Left lung (tissue), 10 donors: Measurements from ENCODE around the gene RAB3B. TPM values are rescaled to one million over a fixed set of nuclear protein-coding genes. Genes with fewer than 3 reads are reported as not detected.

Experiments used
- ATAC-seq: fragments of 200-7000 bp; cut with Tn5 transposase; one replicate; pipeline ENCODE4 v1.9.1; 2020; ENCODE audit warnings: moderate library complexity
- DNase-seq, 4 donors: peaks; one replicate each; pipeline ENCODE4 v3.0.0-alpha.2; 2013 to 2020
- H3K27ac ChIP-seq, 2 donors: fragments of 200-600 bp; sonication (generic) in 1 of 2; one replicate each; pipeline versions ENCODE4 v1.5.0 to v1.8.0; 2020 to 2021
- H3K27me3 ChIP-seq, 2 donors: fragments of 200-600 bp; sonication (generic) in 1 of 2; one replicate each; pipeline versions ENCODE4 v1.5.0 to v1.8.0; 2020 to 2021
- H3K36me3 ChIP-seq, 2 donors: fragments of 200-600 bp; sonication (generic) in 1 of 2; one replicate each; pipeline versions ENCODE4 v1.5.0 to v1.8.0; 2020 to 2021
- H3K4me1 ChIP-seq, 2 donors: fragments of 200-600 bp; one replicate each; pipeline ENCODE4 v1.8.0; 2021
- H3K4me3 ChIP-seq, 2 donors: fragments of 200-600 bp; sonication (generic) in 1 of 2; one replicate each; pipeline versions ENCODE4 v1.5.0 to v1.8.0; 2020 to 2021; ENCODE audit warnings: mild to moderate bottlenecking in 1 of 2
- H3K9me3 ChIP-seq, 2 donors: fragments of 200-600 bp; sonication (generic) in 1 of 2; one replicate each; pipeline versions ENCODE4 v1.5.0 to v1.8.0; 2020 to 2021
- CTCF ChIP-seq, 2 donors: fragments of 200-600 bp; sonication (generic) in 1 of 2; IDR thresholded peaks; one replicate each; pipeline versions ENCODE4 v1.5.0 to v1.8.0; 2021; ENCODE audit warnings: antibody characterized with exemption in 2 of 2
- intact Hi-C, 2 donors: fragments of 100-400 bp; cut with DNase I; formaldehyde crosslinking; loops; one replicate each; pipeline versions ENCODE4 v1.11.2 to v1.14.2; 2022
- polyA plus RNA-seq, 6 donors: library from polyadenylated mRNA; unstranded; fragments of 120-200 nt; gene quantifications; one replicate each; pipeline ENCODE4 v1.2.1, GENCODE V29; 2013; ENCODE audit not compliant: insufficient read length in 6 of 6
- total RNA-seq, 2 donors: library from RNA; stranded (reverse); fragmentation: NEBNext Ultra II Directional; extraction: Animal tissue kit (Norgen Biotek cat#: 25700); gene quantifications; one replicate each; pipeline ENCODE4 v1.2.1, GENCODE V29; 2021
- donor health status: DM: no; HTN: yes; CAD: no.
- donor health status: DM: no; HTN: no; CAD: no.

RAB3B gene
- total and polyA plus RNA-seq, 8 donors = 0.05 to 0.63 (median 0.39) TPM

DNA sequence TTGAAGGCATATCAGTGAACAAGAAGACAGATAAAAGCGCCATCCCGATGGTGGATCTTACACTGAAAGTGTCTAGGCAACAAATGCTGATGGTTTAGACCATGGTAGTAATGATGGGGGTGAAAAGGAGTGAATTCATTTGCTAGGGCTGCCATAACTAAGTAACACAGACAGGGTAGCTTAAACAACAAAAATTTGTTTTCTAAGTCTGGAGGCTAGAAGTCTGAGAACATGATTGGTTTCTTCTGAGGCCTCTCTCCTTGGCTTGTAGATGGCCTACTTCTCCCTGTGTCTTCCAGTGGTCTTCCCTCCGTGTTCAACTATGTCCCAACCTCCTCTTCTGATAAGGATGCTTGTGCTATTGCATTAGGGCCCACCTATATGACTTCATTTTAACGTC lies 13.4 kb upstream of the RAB3B start:
- Histone ChIP-seq H3K27me3 (peaks cover 0 to 50% of the 10 kb centered on the region in 2 donors), H3K36me3 (no peaks in the 10 kb centered on the region), H3K27ac (no peak overlapping the region), H3K4me3 (no peak overlapping the region), H3K9me3 (no peaks in the 10 kb centered on the region), H3K4me1 (no peaks in the 10 kb centered on the region)
- intact Hi-C loops = loop anchor here in 1 of 2 donors (5.0 kb wide), 1 partner anchor 107 kb away; no protein-coding TSS in a partner anchor
- DNase-seq = no peak
- ATAC-seq = no peak
- no peak for TF ChIP-seq CTCF (IDR thresholded peaks at IDR 0.05)

DNA sequence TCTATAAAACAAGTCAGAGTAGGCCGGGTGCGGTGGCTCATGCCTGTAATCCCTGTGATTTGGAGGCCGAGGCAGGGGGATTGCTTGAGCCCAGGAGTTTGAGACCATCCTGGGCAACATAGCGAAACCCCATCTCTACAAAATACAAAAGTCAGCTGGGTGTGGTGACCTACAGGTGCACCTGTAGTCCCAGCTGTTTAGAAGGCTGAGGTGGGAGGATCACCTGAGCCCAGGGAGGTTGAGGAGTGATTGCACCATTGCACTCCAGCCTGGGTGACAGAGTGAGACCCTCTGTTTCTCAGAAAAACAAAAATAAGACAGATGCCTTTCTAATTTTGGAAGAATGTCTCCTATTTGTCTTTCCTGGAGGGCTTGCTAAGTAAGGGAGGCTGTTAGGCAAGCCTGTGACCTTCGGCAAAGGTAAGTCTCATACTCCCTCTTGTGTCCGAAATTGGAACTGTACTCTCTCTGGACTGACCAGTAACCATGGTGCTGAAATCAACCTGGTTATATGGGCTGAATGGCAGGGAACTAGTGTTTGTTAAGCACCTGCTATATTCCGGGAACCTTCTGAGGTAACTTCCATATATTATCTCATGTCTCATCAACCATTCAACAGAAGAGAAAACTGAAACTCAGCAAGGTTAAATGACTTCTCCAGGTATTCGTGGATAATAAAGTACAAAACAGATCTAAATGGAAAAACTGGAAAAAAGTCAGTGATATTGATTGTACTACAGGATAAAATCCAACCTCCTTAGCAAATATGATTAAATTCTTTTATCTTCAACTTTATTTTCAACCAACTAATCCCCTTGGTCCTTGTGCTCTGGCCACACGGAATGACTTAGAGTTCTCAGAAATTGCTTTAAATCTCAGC lies 11.8 kb upstream of the RAB3B start:
- TF ChIP-seq CTCF (IDR thresholded peaks at IDR 0.05) = peak; percentile 89 to 95
- intact Hi-C loops = loop anchor here in 1 of 2 donors (5.0 kb wide), 1 partner anchor 105 kb away; no protein-coding TSS in a partner anchor
- peak; percentile 99 for ATAC-seq

DNA sequence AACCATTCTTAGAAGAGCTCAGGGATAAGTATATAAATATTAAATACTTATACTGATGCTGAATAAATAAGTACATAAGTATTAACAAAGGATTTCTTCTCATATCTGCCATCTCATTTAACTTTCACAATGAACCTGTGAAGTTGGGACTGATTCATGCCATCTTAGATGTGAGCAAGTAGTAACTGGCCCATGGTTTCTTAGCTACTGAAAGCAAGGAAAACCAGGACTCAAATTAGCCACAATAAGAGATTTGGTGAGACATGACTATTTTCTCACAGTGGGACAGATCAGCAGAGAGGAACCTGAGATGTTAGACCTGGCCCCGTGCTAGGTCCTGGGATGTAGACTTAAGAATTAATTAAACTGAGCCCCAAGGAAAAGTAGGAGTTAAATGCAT lies 8.2 kb upstream of the RAB3B start:
- intact Hi-C loops = no loop called here

More for the DNA sequence above, 11.8 kb upstream of the RAB3B start:
- Histone ChIP-seq H3K36me3 (no peaks in the 10 kb centered on the region), H3K4me1 (no peaks in the 10 kb centered on the region), H3K9me3 (no peaks in the 10 kb centered on the region), H3K27ac (no peak overlapping the region), H3K4me3 (no peak overlapping the region), H3K27me3 (peaks cover 0 to 45% of the 10 kb centered on the region in 2 donors)
- DNase-seq = peak in 2 of 4 donors; percentile 68 to 83

DNA sequence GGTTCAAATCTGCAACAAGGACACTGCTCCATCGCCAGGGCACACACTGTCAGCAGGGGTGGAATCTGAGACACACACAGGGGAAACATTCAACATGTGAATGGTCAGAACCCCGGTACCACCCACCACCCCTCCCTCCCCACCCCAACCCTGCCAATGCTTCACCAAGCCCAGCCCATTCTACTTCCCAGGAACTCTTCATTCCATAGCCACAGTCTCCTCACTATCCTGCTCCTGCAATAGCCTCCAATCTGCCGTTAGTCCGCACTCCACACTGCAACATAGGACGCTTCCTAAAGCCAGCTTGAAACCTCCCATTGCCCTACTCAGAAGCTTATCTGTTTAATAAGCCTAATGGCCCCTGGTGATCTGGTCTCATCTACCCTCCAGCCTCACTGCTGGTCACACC lies 7.5 kb upstream of the RAB3B start:
- DNase-seq = no peak
- Histone ChIP-seq H3K27me3 (peaks cover 4 to 48% of the 10 kb centered on the region in 2 donors), H3K4me1 (no peaks in the 10 kb centered on the region), H3K36me3 (no peaks in the 10 kb centered on the region), H3K4me3 (no peak overlapping the region), H3K27ac (no peak overlapping the region), H3K9me3 (no peaks in the 10 kb centered on the region)
- ATAC-seq = no peak
- no peak for TF ChIP-seq CTCF (IDR thresholded peaks at IDR 0.05)
- intact Hi-C loops = no loop called here

More for the DNA sequence above, 8.2 kb upstream of the RAB3B start:
- Histone ChIP-seq H3K4me1 (no peaks in the 10 kb centered on the region), H3K36me3 (no peaks in the 10 kb centered on the region), H3K9me3 (no peaks in the 10 kb centered on the region), H3K4me3 (no peak overlapping the region), H3K27me3 (peaks cover 0 to 46% of the 10 kb centered on the region in 2 donors), H3K27ac (no peak overlapping the region)
- TF ChIP-seq CTCF (IDR thresholded peaks at IDR 0.05) = no peak
- DNase-seq = no peak
- no peak for ATAC-seq
